K562 (cell line): ENCODE measurements around the gene PSMB4. TPM values are rescaled to one million over a fixed set of nuclear protein-coding genes. Genes with fewer than 3 reads are reported as not detected.

Experiments used
- CBX8 ChIP-seq: fragments of 200-600 bp; sonication (generic); IDR thresholded peaks from 2 replicates; pipeline ENCODE4 v1.6.1; 2012; ENCODE audit warnings: borderline replicate concordance, mixed run types, low read depth, mild to moderate bottlenecking, moderate library complexity, mixed read lengths, low read length, control low read depth, inconsistent platforms; ENCODE audit not compliant: poor library complexity, severe bottlenecking; ENCODE audit errors: extremely low read depth
- CC2D1A ChIP-seq: fragments of 450-650 bp; IDR thresholded peaks from 2 replicates; pipeline ENCODE4 v1.6.1; 2017; ENCODE audit warnings: mild to moderate bottlenecking
- CHCHD3 ChIP-seq: fragments of 250-450 bp; sonication (Bioruptor Pico); IDR thresholded peaks from 2 replicates; pipeline ENCODE4 v2.1.2; 2022; ENCODE audit warnings: mild to moderate bottlenecking
- CREBBP ChIP-seq: IDR thresholded peaks from one replicate; pipeline ENCODE4 v1.6.1; 2012; ENCODE audit warnings: low read depth, mild to moderate bottlenecking, control low read depth, inconsistent platforms, low read length
- GTF2E2 ChIP-seq: fragments of 200-800 bp; sonication (Bioruptor generic); IDR thresholded peaks from 2 replicates; pipeline ENCODE4 v1.6.1; 2016; ENCODE audit warnings: missing genetic modification characterization, missing compliant biosample characterization
- RFX5 ChIP-seq: IDR thresholded peaks from 2 replicates; pipeline ENCODE4 v1.6.1; 2011; ENCODE audit warnings: low read depth, mild to moderate bottlenecking, improper control_type of control experiment, low read length
- RHOXF2B ChIP-seq: fragments of 250-450 bp; sonication (Bioruptor Pico); conservative IDR thresholded peaks from 2 replicates; pipeline ENCODE4 v1.5.1; 2021
- STAT5B ChIP-seq: fragments of 250-450 bp; sonication (Bioruptor Pico); IDR thresholded peaks from 2 replicates; pipeline ENCODE4 v1.8.0; 2021; ENCODE audit warnings: mild to moderate bottlenecking, inconsistent platforms
- SUPT5H ChIP-seq: fragments of 450-650 bp; IDR thresholded peaks from 2 replicates; pipeline ENCODE4 v1.6.1; 2016
- TCF7L2 ChIP-seq: fragments of 150-350 bp; IDR thresholded peaks from 2 replicates; pipeline ENCODE4 v1.6.1; 2016; ENCODE audit warnings: low read depth, mild to moderate bottlenecking, low read length, moderate library complexity
- ZNF551 ChIP-seq: fragments of 250-450 bp; sonication (Bioruptor Pico); IDR thresholded peaks from 2 replicates; pipeline ENCODE4 v1.5.0; 2021; ENCODE audit warnings: mild to moderate bottlenecking, moderate library complexity
- ZNF76 ChIP-seq: fragments of 250-450 bp; sonication (Bioruptor Pico); IDR thresholded peaks from 2 replicates; pipeline ENCODE4 v1.4.0; 2020; ENCODE audit warnings: mild to moderate bottlenecking, moderate library complexity, borderline replicate concordance
- ZNF830 ChIP-seq: fragments of 250-450 bp; sonication (Bioruptor Pico); IDR thresholded peaks from 2 replicates; pipeline ENCODE4 v1.5.0; 2021; ENCODE audit warnings: mild to moderate bottlenecking
- polyA plus RNA-seq, 8 experiments: library from polyadenylated mRNA; depleted of rRNA in 4 of 8; stranded (reverse) in 5 of 8; unstranded in 3 of 8; fragments of >200 nt; fragmentation: Nextera tagmentation in 2 of 8; fragmentation: Illumina TruSeq in 1 of 8; extraction: Ambion mirVana in 2 of 8; extraction: Trizol in 1 of 8; gene quantifications; 2 replicates each; pipeline versions ENCODE4 v1.2.1 to v1.2.3, GENCODE V29; 2011 to 2014; ENCODE audit warnings: inconsistent platforms in 1 of 8, missing spikeins in 1 of 8
- total RNA-seq, 7 experiments: library from RNA; depleted of rRNA in 6 of 7; stranded (reverse); fragments of >200 nt in 6 of 7; fragmentation: Illumina TruSeq in 2 of 7; extraction: Trizol in 2 of 7; gene quantifications; 2 replicates each; pipeline versions ENCODE4 v1.2.1 to v1.2.3, GENCODE V29; 2011 to 2021; ENCODE audit warnings: low replicate concordance in 1 of 7
- TF ChIP-seq, protein P1 (sequence below): sonication (generic); formaldehyde crosslinking; IDR thresholded peaks from 2 replicates; pipeline ENCODE4 v1.8.0; 2022; ENCODE audit warnings: mild to moderate bottlenecking, missing genetic modification reagents, borderline replicate concordance
- TF ChIP-seq, protein P2 (sequence below): fragments of 250-450 bp; sonication (Bioruptor Pico); IDR thresholded peaks from 2 replicates; pipeline ENCODE4 v1.5.0; 2021
- TF ChIP-seq, protein P3 (sequence below): IDR thresholded peaks from 2 replicates; pipeline ENCODE4 v1.6.1; 2011; ENCODE audit warnings: borderline replicate concordance, low read depth, mild to moderate bottlenecking, moderate library complexity, low read length; ENCODE audit not compliant: insufficient read depth, poor library complexity, severe bottlenecking
- TF ChIP-seq, protein P4 (sequence below): fragments of 450-650 bp; formaldehyde crosslinking; IDR thresholded peaks from 2 replicates; pipeline ENCODE4 v1.4.0; 2022; ENCODE audit warnings: missing genetic modification characterization
- TF ChIP-seq, protein P5 (sequence below): fragments of 250-450 bp; sonication (Bioruptor Pico); IDR thresholded peaks from 2 replicates; pipeline ENCODE4 v1.4.0; 2020; ENCODE audit warnings: mild to moderate bottlenecking

Gene PSMB4
- total and polyA plus RNA-seq, 9 of the 15 experiments (the other 6 are each of a cell fraction or from before 2014, with no cell fraction given): 397 to 674 (median 475) TPM

DNA sequence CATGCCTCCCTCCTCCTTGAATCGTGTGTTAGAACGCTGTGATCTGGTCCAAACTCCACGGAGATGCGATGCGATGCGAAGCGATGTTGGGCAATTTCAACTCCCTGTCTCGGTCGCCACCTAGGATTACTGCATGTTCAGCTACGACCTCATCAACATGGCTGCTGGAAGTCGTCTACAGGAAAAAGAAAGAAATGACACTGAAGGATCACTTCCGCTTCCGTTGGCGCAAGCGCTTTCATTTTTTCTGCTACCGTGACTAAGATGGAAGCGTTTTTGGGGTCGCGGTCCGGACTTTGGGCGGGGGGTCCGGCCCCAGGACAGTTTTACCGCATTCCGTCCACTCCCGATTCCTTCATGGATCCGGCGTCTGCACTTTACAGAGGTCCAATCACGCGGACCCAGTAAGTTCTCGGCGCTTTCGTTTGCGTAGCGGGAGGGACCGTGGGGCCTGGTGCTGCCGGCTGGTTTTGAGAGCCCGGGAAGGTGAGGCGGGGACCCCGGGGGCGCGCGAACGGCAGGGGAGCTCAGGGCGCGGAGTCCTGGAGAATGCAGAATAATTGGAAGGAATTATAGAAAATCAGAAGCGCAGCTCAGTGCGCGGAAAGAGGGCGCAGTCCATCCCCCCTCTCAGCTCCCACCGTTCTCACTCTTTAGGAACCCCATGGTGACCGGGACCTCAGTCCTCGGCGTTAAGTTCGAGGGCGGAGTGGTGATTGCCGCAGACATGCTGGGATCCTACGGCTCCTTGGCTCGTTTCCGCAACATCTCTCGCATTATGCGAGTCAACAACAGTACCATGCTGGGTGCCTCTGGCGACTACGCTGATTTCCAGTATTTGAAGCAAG lies at the start of gene PSMB4 (continued):
- TF ChIP-seq TCF7L2: no peak
- no peak for TF ChIP-seq CBX8
- TF ChIP-seq, protein P1, sequence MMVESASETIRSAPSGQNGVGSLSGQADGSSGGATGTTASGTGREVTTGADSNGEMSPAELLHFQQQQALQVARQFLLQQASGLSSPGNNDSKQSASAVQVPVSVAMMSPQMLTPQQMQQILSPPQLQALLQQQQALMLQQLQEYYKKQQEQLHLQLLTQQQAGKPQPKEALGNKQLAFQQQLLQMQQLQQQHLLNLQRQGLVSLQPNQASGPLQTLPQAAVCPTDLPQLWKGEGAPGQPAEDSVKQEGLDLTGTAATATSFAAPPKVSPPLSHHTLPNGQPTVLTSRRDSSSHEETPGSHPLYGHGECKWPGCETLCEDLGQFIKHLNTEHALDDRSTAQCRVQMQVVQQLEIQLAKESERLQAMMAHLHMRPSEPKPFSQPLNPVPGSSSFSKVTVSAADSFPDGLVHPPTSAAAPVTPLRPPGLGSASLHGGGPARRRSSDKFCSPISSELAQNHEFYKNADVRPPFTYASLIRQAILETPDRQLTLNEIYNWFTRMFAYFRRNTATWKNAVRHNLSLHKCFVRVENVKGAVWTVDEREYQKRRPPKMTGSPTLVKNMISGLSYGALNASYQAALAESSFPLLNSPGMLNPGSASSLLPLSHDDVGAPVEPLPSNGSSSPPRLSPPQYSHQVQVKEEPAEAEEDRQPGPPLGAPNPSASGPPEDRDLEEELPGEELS (CRISPR knock-in tag): no peak; the same call in 1 of the 2 replicates
- TF ChIP-seq CC2D1A: no peak
- TF ChIP-seq, protein P2, sequence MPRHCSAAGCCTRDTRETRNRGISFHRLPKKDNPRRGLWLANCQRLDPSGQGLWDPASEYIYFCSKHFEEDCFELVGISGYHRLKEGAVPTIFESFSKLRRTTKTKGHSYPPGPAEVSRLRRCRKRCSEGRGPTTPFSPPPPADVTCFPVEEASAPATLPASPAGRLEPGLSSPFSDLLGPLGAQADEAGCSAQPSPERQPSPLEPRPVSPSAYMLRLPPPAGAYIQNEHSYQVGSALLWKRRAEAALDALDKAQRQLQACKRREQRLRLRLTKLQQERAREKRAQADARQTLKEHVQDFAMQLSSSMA (CRISPR knock-in tag): peak; percentile 99
- TF ChIP-seq RFX5: no peak
- no peak for TF ChIP-seq STAT5B (CRISPR knock-in tag)
- TF ChIP-seq CREBBP: no peak
- TF ChIP-seq ZNF551 (CRISPR knock-in tag): no peak
- TF ChIP-seq GTF2E2 (tag): peak; percentile 56; the same call in 1 of the 2 replicates
- TF ChIP-seq, protein P3, sequence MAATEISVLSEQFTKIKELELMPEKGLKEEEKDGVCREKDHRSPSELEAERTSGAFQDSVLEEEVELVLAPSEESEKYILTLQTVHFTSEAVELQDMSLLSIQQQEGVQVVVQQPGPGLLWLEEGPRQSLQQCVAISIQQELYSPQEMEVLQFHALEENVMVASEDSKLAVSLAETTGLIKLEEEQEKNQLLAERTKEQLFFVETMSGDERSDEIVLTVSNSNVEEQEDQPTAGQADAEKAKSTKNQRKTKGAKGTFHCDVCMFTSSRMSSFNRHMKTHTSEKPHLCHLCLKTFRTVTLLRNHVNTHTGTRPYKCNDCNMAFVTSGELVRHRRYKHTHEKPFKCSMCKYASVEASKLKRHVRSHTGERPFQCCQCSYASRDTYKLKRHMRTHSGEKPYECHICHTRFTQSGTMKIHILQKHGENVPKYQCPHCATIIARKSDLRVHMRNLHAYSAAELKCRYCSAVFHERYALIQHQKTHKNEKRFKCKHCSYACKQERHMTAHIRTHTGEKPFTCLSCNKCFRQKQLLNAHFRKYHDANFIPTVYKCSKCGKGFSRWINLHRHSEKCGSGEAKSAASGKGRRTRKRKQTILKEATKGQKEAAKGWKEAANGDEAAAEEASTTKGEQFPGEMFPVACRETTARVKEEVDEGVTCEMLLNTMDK: no peak
- peak; percentile 85 for TF ChIP-seq SUPT5H
- TF ChIP-seq CHCHD3 (CRISPR knock-in tag): no peak
- TF ChIP-seq ZNF830: no peak
- TF ChIP-seq RHOXF2B: no peak
- TF ChIP-seq, protein P4, sequence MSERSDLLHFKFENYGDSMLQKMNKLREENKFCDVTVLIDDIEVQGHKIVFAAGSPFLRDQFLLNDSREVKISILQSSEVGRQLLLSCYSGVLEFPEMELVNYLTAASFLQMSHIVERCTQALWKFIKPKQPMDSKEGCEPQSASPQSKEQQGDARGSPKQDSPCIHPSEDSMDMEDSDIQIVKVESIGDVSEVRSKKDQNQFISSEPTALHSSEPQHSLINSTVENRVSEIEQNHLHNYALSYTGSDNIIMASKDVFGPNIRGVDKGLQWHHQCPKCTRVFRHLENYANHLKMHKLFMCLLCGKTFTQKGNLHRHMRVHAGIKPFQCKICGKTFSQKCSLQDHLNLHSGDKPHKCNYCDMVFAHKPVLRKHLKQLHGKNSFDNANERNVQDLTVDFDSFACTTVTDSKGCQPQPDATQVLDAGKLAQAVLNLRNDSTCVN (CRISPR knock-in tag): no peak
- TF ChIP-seq, protein P5, sequence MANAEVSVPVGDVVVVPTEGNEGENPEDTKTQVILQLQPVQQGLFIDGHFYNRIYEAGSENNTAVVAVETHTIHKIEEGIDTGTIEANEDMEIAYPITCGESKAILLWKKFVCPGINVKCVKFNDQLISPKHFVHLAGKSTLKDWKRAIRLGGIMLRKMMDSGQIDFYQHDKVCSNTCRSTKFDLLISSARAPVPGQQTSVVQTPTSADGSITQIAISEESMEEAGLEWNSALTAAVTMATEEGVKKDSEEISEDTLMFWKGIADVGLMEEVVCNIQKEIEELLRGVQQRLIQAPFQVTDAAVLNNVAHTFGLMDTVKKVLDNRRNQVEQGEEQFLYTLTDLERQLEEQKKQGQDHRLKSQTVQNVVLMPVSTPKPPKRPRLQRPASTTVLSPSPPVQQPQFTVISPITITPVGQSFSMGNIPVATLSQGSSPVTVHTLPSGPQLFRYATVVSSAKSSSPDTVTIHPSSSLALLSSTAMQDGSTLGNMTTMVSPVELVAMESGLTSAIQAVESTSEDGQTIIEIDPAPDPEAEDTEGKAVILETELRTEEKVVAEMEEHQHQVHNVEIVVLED: no peak
- no peak for TF ChIP-seq ZNF76 (CRISPR knock-in tag)
